CD4-positive, CD25-positive, alpha-beta regulatory T cell (primary cell): Measurements from ENCODE around the gene VSX2. TPM values are rescaled to one million over a fixed set of nuclear protein-coding genes. Genes with fewer than 3 reads are reported as not detected.

ENCODE experiments used
- ATAC-seq, 2 donors: fragments of 150-1000 bp; cut with Tn5 transposase; one replicate each; pipeline ENCODE4 v1.10.0; 2021; ENCODE audit warnings: low read depth in 2 of 2, moderate number of reproducible peaks in 2 of 2, moderate library complexity in 1 of 2
- DNase-seq, 3 donors: peaks; one replicate each; pipeline versions ENCODE4 v3.0.0 to v3.0.0-alpha.2; 2012 to 2022; ENCODE audit warnings: mixed read lengths in 1 of 3
- H3K27ac ChIP-seq: one replicate; pipeline ENCODE4 v1.7.0; 2013; ENCODE audit warnings: mild to moderate bottlenecking, low read length; ENCODE audit not compliant: insufficient read depth, poor library complexity, severe bottlenecking
- H3K27me3 ChIP-seq: one replicate; pipeline ENCODE4 v1.7.0; 2013; ENCODE audit warnings: low read length; ENCODE audit not compliant: control insufficient read depth, insufficient read depth
- H3K36me3 ChIP-seq: one replicate; pipeline ENCODE4 v1.7.0; 2013; ENCODE audit warnings: mild to moderate bottlenecking, low read length, moderate library complexity; ENCODE audit not compliant: control insufficient read depth, insufficient read depth
- H3K4me1 ChIP-seq: 2 replicates; pipeline ENCODE4 v1.7.0; 2013; ENCODE audit warnings: mild to moderate bottlenecking, low read length; ENCODE audit not compliant: insufficient read depth, control insufficient read depth, poor library complexity, severe bottlenecking
- H3K4me3 ChIP-seq: one replicate; pipeline ENCODE4 v1.7.0; 2013; ENCODE audit warnings: low read depth, mild to moderate bottlenecking, low read length, moderate library complexity
- H3K9me3 ChIP-seq, 2 experiments: 1 replicate in 1 of 2; 2 replicates in 1 of 2; pipeline ENCODE4 v1.7.0; 2013; ENCODE audit warnings: low read length in 2 of 2, mild to moderate bottlenecking in 1 of 2, moderate library complexity in 1 of 2; ENCODE audit not compliant: control insufficient read depth in 2 of 2
- H3K27ac Mint-ChIP-seq, 3 donors: one replicate each; pipeline ENCODE4 v1.8.0; 2020 to 2022; ENCODE audit warnings: mild to moderate bottlenecking in 3 of 3, mixed read lengths in 3 of 3, moderate library complexity in 2 of 3
- H3K27me3 Mint-ChIP-seq: one replicate; pipeline ENCODE4 v1.8.0; 2022; ENCODE audit warnings: mild to moderate bottlenecking, mixed read lengths
- H3K36me3 Mint-ChIP-seq: one replicate; pipeline ENCODE4 v1.8.0; 2020; ENCODE audit warnings: mixed read lengths
- H3K4me1 Mint-ChIP-seq, 4 donors: one replicate each; pipeline ENCODE4 v1.8.0; 2020 to 2022; ENCODE audit warnings: mixed read lengths in 4 of 4, mild to moderate bottlenecking in 1 of 4
- H3K4me3 Mint-ChIP-seq, 4 donors: one replicate each; pipeline ENCODE4 v1.8.0; 2020 to 2022; ENCODE audit warnings: mild to moderate bottlenecking in 4 of 4, mixed read lengths in 4 of 4, moderate library complexity in 3 of 4
- H3K9me3 Mint-ChIP-seq, 7 donors: one replicate each; pipeline ENCODE4 v1.8.0; 2020 to 2022; ENCODE audit warnings: mixed read lengths in 7 of 7, mild to moderate bottlenecking in 3 of 7, moderate library complexity in 2 of 7
- polyA plus RNA-seq, 4 donors: library from polyadenylated mRNA; unstranded; fragments of 300-500 nt; fragmentation: Illumina TruSeq; gene quantifications; one replicate each; pipeline ENCODE4 v1.2.3, GENCODE V29; 2021
- total RNA-seq: library from RNA; stranded (reverse); gene quantifications from one replicate; pipeline ENCODE4 v1.2.3, GENCODE V29; 2022

The VSX2 gene
- total RNA-seq (not detected), polyA plus RNA-seq (under 1 TPM in 1 of 4 donors, not detected in 3; 0.08 TPM)

- peaks cover 40% of the 10 kb centered on the region for H3K27me3 ChIP-seq
- H3K4me1 Mint-ChIP-seq = peaks cover 0 to 30% (median 9%) of the 10 kb centered on the region in 4 donors
- ATAC-seq = no peak
- H3K27ac Mint-ChIP-seq = no peak within 1 kb of the TSS
- H3K27ac ChIP-seq = no peak within 1 kb of the TSS
- H3K36me3 Mint-ChIP-seq = no peaks in the 10 kb centered on the region
- peaks cover 0 to 5% (median 0%) of the 10 kb centered on the region in 7 donors for H3K9me3 Mint-ChIP-seq
- peak within 1 kb of the TSS in 2 of 4 donors; percentile 61 to 67 for H3K4me3 Mint-ChIP-seq
- H3K9me3 ChIP-seq = no peaks in the 10 kb centered on the region
- H3K36me3 ChIP-seq = no peaks in the 10 kb centered on the region
- no peak within 1 kb of the TSS for H3K4me3 ChIP-seq
- no peak for DNase-seq
- peaks cover 21% of the 10 kb centered on the region for H3K4me1 ChIP-seq
- H3K27me3 Mint-ChIP-seq = peaks cover 82% of the 10 kb centered on the region
These were observed at the start of gene VSX2 for GRCh38 chr14:74238974-74239847. Gene VSX2 (plus strand): TSS chr14:74239449. CDS start chr14:74239562, 113 bp downstream.

GRCh38 chr14:74190927-74191575 is 48.2 kb upstream of the VSX2 start:
- H3K27ac Mint-ChIP-seq = no peak overlapping the region
- H3K27ac ChIP-seq = no peak overlapping the region
- no peaks in the 10 kb centered on the region for H3K36me3 ChIP-seq
- no peaks in the 10 kb centered on the region for H3K4me1 ChIP-seq
- no peaks in the 10 kb centered on the region for H3K27me3 ChIP-seq
- no peaks in the 10 kb centered on the region for H3K9me3 ChIP-seq
- no peak for ATAC-seq
- no peak overlapping the region for H3K4me3 Mint-ChIP-seq
- H3K9me3 Mint-ChIP-seq = no peaks in the 10 kb centered on the region
- no peak overlapping the region for H3K4me3 ChIP-seq
- H3K4me1 Mint-ChIP-seq = no peaks in the 10 kb centered on the region
- peaks cover 11% of the 10 kb centered on the region for H3K36me3 Mint-ChIP-seq
- no peak for DNase-seq
- no peaks in the 10 kb centered on the region for H3K27me3 Mint-ChIP-seq

DNA sequence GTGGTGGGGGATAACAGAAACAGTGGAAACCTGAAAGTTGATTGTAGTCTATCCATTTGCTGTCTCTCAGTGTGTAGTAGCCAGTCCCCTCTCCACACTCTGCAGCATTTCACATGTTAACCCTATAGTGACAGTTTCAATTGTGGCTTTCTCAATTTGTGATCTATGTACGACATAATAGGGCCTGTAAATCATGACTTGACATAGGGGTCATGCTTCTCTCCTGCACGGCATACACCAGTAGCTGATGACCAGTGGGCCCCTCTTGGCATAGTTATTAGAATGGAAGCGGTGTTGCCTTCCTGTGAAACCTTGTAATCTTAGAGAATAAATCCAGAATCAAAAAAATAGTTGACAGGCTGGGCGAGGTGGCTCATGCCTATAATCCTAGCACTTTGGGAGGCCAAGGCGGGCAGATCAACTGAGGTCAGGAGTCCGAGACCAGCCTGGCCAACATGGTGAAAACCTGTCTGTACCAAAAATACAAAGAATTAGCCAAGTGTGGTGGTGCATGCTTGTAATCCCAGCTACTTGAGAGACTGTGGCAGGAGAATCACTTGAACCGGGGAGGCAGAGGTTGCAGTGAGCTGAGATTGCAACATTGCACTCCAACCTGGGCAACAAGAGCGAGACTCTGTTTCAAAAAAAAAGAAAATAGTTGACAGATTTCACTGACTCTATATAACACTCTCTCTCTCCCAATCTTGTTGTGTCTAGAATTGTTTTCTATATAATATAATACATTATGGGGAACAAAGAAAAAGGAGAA is 44.6 kb upstream of the VSX2 start:
- Histone ChIP-seq H3K36me3 (peaks cover 9% of the 10 kb centered on the region), H3K4me3 (no peak overlapping the region), H3K27ac (no peak overlapping the region), H3K27me3 (no peaks in the 10 kb centered on the region), H3K4me1 (no peaks in the 10 kb centered on the region), H3K9me3 (no peaks in the 10 kb centered on the region)
- DNase-seq = no peak
- ATAC-seq = no peak
- no peak overlapping the region for H3K4me3 Mint-ChIP-seq
- no peaks in the 10 kb centered on the region for H3K9me3 Mint-ChIP-seq
- no peak overlapping the region for H3K27ac Mint-ChIP-seq
- H3K27me3 Mint-ChIP-seq = no peaks in the 10 kb centered on the region
- H3K36me3 Mint-ChIP-seq = peaks cover 21% of the 10 kb centered on the region
- no peaks in the 10 kb centered on the region for H3K4me1 Mint-ChIP-seq

DNA sequence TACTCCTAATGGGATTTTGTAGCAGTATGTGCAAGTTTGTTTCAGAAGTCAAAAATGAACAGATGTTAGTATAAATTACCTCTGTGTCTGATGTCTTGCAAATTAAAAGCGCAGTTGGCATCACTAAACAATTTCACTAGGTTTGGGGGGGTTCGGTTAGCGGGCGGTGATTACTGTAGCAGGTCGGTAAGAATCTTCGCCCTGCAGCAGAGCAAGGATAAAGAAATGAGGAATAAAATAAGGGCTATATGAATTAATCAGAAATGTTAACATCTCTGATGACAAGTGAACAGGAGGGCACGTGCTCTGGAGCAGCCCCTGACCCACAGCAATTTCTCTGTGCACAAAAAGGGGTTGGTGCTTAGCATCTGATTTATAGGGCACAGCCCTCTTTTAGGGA is 43.6 kb upstream of the VSX2 start:
- Mint-ChIP-seq H3K27ac (peak overlapping the region in 1 of 3 donors; percentile 73), H3K9me3 (no peaks in the 10 kb centered on the region)
- ATAC-seq = no peak

DNA sequence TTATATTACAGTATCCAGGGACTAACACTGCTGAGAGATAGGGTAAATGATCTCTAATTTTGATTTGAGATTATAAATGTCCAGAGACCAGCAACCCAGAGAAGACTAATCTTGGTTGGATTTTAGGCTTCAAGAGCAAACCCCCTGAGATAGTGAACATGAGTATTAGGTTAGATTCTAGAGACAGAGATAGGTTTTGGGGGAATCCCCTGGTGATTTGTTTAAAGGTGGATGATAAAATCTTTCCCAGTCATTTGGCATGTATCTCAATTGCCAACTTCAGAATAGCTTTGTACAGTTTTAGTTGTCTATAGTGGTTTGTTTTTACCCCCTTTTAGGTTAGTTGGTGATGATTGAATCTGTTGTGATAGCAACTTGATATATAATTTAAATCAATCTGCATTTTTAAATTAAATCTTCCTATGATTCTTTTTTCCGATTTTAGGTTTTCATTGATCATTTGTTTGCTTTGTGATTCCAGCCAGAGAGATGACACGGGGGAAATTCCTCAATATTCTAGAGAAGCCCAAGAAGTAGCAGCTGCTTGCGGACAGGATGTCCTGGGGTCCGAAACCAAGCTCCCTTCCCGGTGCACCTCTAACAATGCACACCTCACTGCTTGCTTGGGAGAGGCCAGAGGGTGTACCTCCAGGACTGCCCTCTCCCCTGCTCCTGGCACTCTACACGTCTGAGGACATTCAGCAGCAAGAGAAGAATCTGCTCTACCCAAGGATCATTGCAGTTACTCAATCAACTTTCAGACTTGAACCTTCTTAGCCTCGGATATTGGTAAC is 40.6 kb upstream of the VSX2 start:
- Mint-ChIP-seq H3K27me3 (no peaks in the 10 kb centered on the region), H3K9me3 (no peaks in the 10 kb centered on the region), H3K27ac (no peak overlapping the region), H3K36me3 (peaks cover 32% of the 10 kb centered on the region), H3K4me1 (no peaks in the 10 kb centered on the region), H3K4me3 (no peak overlapping the region)
- ATAC-seq (no peak), DNase-seq (no peak)
- H3K27ac ChIP-seq = no peak overlapping the region
- H3K4me3 ChIP-seq = no peak overlapping the region
- no peaks in the 10 kb centered on the region for H3K4me1 ChIP-seq
- H3K36me3 ChIP-seq = peaks cover 9% of the 10 kb centered on the region
- no peaks in the 10 kb centered on the region for H3K9me3 ChIP-seq
- no peaks in the 10 kb centered on the region for H3K27me3 ChIP-seq

More for the DNA sequence above, 43.6 kb upstream of the VSX2 start:
- Histone ChIP-seq H3K36me3 (peaks cover 9% of the 10 kb centered on the region), H3K4me1 (no peaks in the 10 kb centered on the region), H3K27ac (no peak overlapping the region), H3K4me3 (no peak overlapping the region), H3K27me3 (no peaks in the 10 kb centered on the region), H3K9me3 (no peaks in the 10 kb centered on the region)
- Mint-ChIP-seq H3K4me3 (no peak overlapping the region), H3K4me1 (no peaks in the 10 kb centered on the region), H3K36me3 (peaks cover 24% of the 10 kb centered on the region), H3K27me3 (no peaks in the 10 kb centered on the region)
- no peak for DNase-seq

- H3K4me1 Mint-ChIP-seq = no peaks in the 10 kb centered on the region
- H3K27me3 Mint-ChIP-seq = no peaks in the 10 kb centered on the region
These were observed 37.1 kb upstream of the VSX2 start for GRCh38 chr14:74202113-74202512.

DNA sequence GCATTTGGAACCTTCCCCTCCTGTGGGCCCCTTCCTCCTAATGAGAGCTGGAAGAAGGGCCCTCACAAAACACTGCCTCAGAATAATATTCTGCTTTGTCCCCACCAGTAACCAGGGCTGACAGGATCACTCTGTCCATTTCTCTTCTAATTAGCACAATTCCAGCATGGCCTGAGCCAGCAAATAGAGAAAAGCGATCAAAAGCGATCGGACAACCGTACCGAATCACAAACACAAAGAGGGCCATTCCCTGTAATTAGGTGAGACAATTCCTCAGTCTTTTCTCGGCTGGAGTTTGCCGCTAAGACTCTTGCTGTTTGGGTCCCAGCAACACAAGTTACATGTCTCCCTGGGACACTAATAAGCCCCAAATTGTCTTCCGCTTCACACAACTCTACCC is 35.6 kb upstream of the VSX2 start:
- ATAC-seq (no peak), DNase-seq (no peak)
- Mint-ChIP-seq H3K27ac (no peak overlapping the region), H3K36me3 (peaks cover 36% of the 10 kb centered on the region), H3K4me3 (no peak overlapping the region), H3K4me1 (no peaks in the 10 kb centered on the region), H3K9me3 (no peaks in the 10 kb centered on the region), H3K27me3 (peaks cover 2% of the 10 kb centered on the region)
- Histone ChIP-seq H3K36me3 (peaks cover 9% of the 10 kb centered on the region), H3K4me3 (no peak overlapping the region), H3K27ac (no peak overlapping the region), H3K27me3 (no peaks in the 10 kb centered on the region), H3K4me1 (no peaks in the 10 kb centered on the region), H3K9me3 (no peaks in the 10 kb centered on the region)

More at GRCh38 chr14:74202113-74202512, 37.1 kb upstream of the VSX2 start:
- Histone ChIP-seq H3K36me3 (peaks cover 9% of the 10 kb centered on the region), H3K9me3 (no peaks in the 10 kb centered on the region), H3K27me3 (no peaks in the 10 kb centered on the region), H3K4me1 (no peaks in the 10 kb centered on the region), H3K27ac (no peak overlapping the region), H3K4me3 (no peak overlapping the region)
- ATAC-seq (no peak), DNase-seq (no peak)
- Mint-ChIP-seq H3K36me3 (peaks cover 36% of the 10 kb centered on the region), H3K27ac (no peak overlapping the region), H3K4me3 (no peak overlapping the region), H3K9me3 (no peaks in the 10 kb centered on the region)
